ENCODE measurements around the gene ADAD1. TPM values are rescaled to one million over a fixed set of nuclear protein-coding genes. Genes with fewer than 3 reads are reported as not detected.

ADAD1 gene
- not detected in 2 replicates for total RNA-seq

DNA sequence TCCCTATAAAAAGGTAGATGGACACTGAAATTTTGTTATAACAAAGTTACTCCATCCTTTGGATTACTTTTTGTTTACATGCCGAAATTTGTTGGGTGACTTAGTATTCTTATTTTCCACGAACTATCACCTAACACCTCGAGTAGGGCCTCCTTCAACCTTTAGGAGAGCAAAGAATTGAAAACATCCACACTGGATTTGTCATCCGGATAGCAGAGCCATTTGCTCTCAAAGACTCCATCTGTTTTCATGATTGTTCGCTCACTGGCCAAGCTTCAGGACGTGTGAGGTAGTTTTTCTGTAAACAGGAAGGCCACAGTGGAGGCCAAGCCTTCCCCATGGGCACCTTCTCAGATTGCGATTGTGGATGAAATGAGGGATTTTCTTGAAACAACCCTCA is at the start of gene ADAD1:
Gene ADAD1 (plus strand): TSS at position 301 of the 400 bp plus-strand sequence. CDS start 1,059 bp downstream, outside the sequence.

DNA sequence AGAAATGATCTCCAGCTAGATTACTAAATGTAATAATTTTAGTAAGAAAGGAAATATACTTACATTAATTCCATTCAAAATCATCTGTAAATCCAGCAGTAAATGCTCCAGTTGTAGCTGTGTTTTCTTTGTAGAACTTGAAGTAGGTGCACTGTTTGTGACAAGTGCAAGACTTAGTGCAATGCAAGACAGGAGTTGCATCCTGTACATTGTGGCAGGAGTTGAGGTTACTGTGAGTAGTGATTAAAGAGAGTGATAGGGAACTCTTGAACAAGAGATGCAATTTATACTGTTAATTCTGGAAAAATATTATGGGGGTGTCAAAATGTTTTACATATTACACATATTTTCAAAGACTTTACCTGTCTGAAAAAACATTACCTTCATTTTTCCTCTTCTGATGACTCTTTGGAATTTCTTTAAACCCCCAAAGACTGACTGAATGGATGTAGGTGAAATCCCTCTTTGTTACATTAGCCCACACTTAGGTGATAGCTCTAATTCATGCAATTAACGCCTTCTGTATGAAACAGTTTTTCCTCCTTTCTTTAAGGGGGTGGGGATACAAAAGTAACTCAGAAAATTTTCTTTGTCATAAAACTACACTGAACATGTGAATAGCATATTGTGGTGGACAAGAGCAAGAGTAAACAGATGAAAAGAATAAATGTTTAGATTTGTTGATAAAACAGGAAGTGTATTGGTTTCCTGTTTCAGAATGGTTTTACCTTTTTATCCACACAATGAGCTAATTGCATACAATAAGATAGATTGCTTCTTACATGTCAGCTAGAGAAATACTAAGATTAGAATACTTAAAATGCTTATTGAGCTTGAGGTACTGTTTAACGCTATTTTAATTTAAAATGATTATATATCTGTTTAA is 77.7 kb downstream of the ADAD1 start, which contains the start of gene IL2:
Gene IL2 (minus strand): TSS at position 495 of the 886 bp plus-strand sequence. CDS start 285 bp downstream, at position 210.

Other genes starting within 250 kb of the ADAD1 start
- 48.9 and 52.2 TPM in 2 replicates for gene BLTP1, start 226.7 kb upstream of the ADAD1 start, total RNA-seq
- gene IL2, start 77.7 kb downstream of the ADAD1 start, total RNA-seq = not detected in 2 replicates
- gene IL21, start 242.1 kb downstream of the ADAD1 start, total RNA-seq = not detected in 2 replicates

All from tracheal epithelial cell (primary cell).